ENCODE data around the gene SBDS. TPM values are rescaled to one million over a fixed set of nuclear protein-coding genes. Genes with fewer than 3 reads are reported as not detected.
"Not testable (repeated sequence)": the region's sequence is repeated elsewhere in the genome, so short reads cannot be mapped to it uniquely, and the experiment has no call there.

SBDS gene
- polyA plus RNA-seq, 3 donors: 31.7 to 101 (median 34.8) TPM

- no CpG with 5 or more reads among the region's 5 CpGs for WGBS (ENCODE audit: insufficient coverage)
- H3K4me3 ChIP-seq (replicated peaks in 1 of 3; ENCODE audit: low read depth in 2 of 3, low read length in 3 of 3); H4K20me1 ChIP-seq (ENCODE audit: insufficient read depth, low read length); H3K4me2 ChIP-seq (replicated peaks; ENCODE audit: extremely low read depth, low read length, poor library complexity, severe bottlenecking); H3K9ac ChIP-seq (ENCODE audit: insufficient read depth, low read length, poor library complexity, severe bottlenecking); H3K27me3 ChIP-seq (ENCODE audit: control insufficient read depth in 2 of 2, insufficient read depth in 2 of 2, low read length in 2 of 2); H2AFZ ChIP-seq (ENCODE audit: insufficient read depth, low read depth, low read length, poor library complexity, severe bottlenecking); H3K9me3 ChIP-seq (replicated peaks in 1 of 2; ENCODE audit: control insufficient read depth in 1 of 2, insufficient read depth in 1 of 2, low read length in 2 of 2); H3K4me1 Mint-ChIP-seq; H3K9me3 Mint-ChIP-seq; H3K4me1 ChIP-seq (ENCODE audit: control insufficient read depth in 1 of 2, insufficient read depth in 2 of 2, low read length in 2 of 2); H3K27ac ChIP-seq (ENCODE audit: low read depth in 1 of 2, low read length in 2 of 2); intact Hi-C loops (cut with micrococcal nuclease); H3K27me3 Mint-ChIP-seq (ENCODE audit: low read depth in 3 of 3); H3K4me3 Mint-ChIP-seq: not testable (repeated sequence)
- H3K36me3 Mint-ChIP-seq: peaks cover 30 to 47% of the 10 kb centered on the region in 2 donors
- H3K36me3 ChIP-seq (replicated peaks in 1 of 2; ENCODE audit: control insufficient read depth in 1 of 2, insufficient read depth in 2 of 2, low read length in 2 of 2): peaks cover 6 to 27% of the 10 kb centered on the region in 2 donors
- TF ChIP-seq CTCF (IDR thresholded peaks at IDR 0.05): peak; percentile 62
- peaks cover 16% of the 10 kb centered on the region for H3K79me2 ChIP-seq (ENCODE audit: insufficient read depth, low read length)
- peak overlapping the region in 1 of 7 donors; percentile 43 for H3K27ac Mint-ChIP-seq
- DNase-seq: peak in 1 of 3 donors; percentile 10
Measured at GRCh38 chr7:67000601-67001258, 5.3 kb upstream of the SBDS start.

GRCh38 chr7:66996444-66997191 lies 1.2 kb upstream of the SBDS start, which contains the start of gene TYW1:
Gene TYW1, plus strand, starts transcription at chr7:66996833. Its CDS starts 146 bp downstream, at chr7:66996979.
- H4K20me1 ChIP-seq (ENCODE audit: insufficient read depth, low read length); H3K9me3 Mint-ChIP-seq; H3K27me3 Mint-ChIP-seq (ENCODE audit: low read depth in 3 of 3); H3K27me3 ChIP-seq (ENCODE audit: control insufficient read depth in 2 of 2, insufficient read depth in 2 of 2, low read length in 2 of 2); H3K9me3 ChIP-seq (replicated peaks in 1 of 2; ENCODE audit: control insufficient read depth in 1 of 2, insufficient read depth in 1 of 2, low read length in 2 of 2): not testable (repeated sequence)
- WGBS (ENCODE audit: insufficient coverage): 0% methylated on average over 25 of the region's 44 CpGs
- Mint-ChIP-seq H3K27ac (peak within 1 kb of the TSS; percentile 90 to 99 (median 98)), H3K4me1 (peaks cover 13% of the 10 kb centered on the region), H3K4me3 (peak within 1 kb of the TSS; percentile 98 to 99), H3K36me3 (peaks cover 19 to 33% of the 10 kb centered on the region in 2 donors)
- H3K9ac ChIP-seq (ENCODE audit: insufficient read depth, low read length, poor library complexity, severe bottlenecking): peak within 1 kb of the TSS; percentile 76
- H3K4me3 ChIP-seq (replicated peaks in 1 of 3; ENCODE audit: low read depth in 2 of 3, low read length in 3 of 3): peak within 1 kb of the TSS; percentile 81 to 92 (median 90)
- peaks cover 11 to 13% of the 10 kb centered on the region in 2 donors for H3K4me1 ChIP-seq (ENCODE audit: control insufficient read depth in 1 of 2, insufficient read depth in 2 of 2, low read length in 2 of 2)
- H2AFZ ChIP-seq (ENCODE audit: insufficient read depth, low read depth, low read length, poor library complexity, severe bottlenecking): peak within 1 kb of the TSS; percentile 91
- peak within 1 kb of the TSS; percentile 73 to 85 for H3K27ac ChIP-seq (ENCODE audit: low read depth in 1 of 2, low read length in 2 of 2)
- peaks cover 17 to 25% of the 10 kb centered on the region in 2 donors for H3K36me3 ChIP-seq (replicated peaks in 1 of 2; ENCODE audit: control insufficient read depth in 1 of 2, insufficient read depth in 2 of 2, low read length in 2 of 2)
- peak; percentile 97 to 98 (median 97) for DNase-seq
- intact Hi-C loops (cut with micrococcal nuclease): loop anchor here (5.0 to 10.0 kb wide), 5 partner anchors 142 to 1012 kb away; partner anchors contain the start of gene GUSB (in 1 of the 2)
- peak within 1 kb of the TSS; percentile 73 for H3K4me2 ChIP-seq (replicated peaks; ENCODE audit: extremely low read depth, low read length, poor library complexity, severe bottlenecking)
- peaks cover 21% of the 10 kb centered on the region for H3K79me2 ChIP-seq (ENCODE audit: insufficient read depth, low read length)
